ENCODE measurements around the gene MAPRE3. TPM values are rescaled to one million over a fixed set of nuclear protein-coding genes. Genes with fewer than 3 reads are reported as not detected.

Gene MAPRE3
- total and polyA plus RNA-seq, 7 donors: 22.1 to 149 (median 116) TPM

DNA sequence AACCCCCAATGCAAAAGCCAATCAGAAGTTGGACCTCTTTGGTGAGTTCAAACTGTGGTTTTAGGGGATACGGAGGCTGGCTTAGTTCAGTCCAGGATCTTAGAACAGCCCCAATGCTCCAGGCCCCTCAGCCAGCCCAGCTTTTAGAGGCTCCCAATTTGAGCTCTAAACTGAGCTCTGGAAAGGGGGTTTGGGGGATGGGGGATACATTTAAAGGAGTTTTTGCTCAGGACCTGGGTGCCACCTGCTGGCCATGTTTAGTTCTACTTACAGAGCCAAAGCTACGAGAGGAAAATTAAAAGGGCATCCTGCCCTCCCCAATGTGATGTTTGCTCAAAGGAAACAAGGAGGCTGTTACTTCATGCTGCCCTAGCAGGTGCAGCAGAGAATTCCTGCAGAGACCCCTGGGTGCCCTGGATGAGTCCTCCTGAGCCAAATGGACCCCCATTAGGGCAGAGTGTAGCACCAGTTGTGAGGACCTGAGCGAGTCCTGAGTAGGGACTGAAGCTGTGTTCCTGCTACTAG, 46.4 kb downstream of the MAPRE3 start:
- Histone ChIP-seq H3K27me3 (ENCODE audit: insufficient read depth in 3 of 3, low read length in 2 of 3) (no peaks in the 10 kb centered on the region), H3K4me1 (peaks cover 56% of the 10 kb centered on the region), H3K9me3 (no peaks in the 10 kb centered on the region), H3K36me3 (ENCODE audit: insufficient read depth in 1 of 2, low read depth in 1 of 2) (peaks cover 0 to under 1% of the 10 kb centered on the region in 2 donors), H3K4me3 (no peak overlapping the region), H3K27ac (peak overlapping the region; percentile 18)
- DNase-seq (peak; percentile 53 to 70), ATAC-seq (peak; percentile 40 to 68 (median 52))
- intact Hi-C loops (cut with DNase I): loop anchor here (1.0 to 10.0 kb wide), 3 partner anchors 56 to 172 kb away; partner anchors contain the start of gene DPYSL5 (in 2 of the 2)
- WGBS, 3 donors: 56 to 68% (median 60%) methylated on average over 3 of the region's 3 CpGs
- TF ChIP-seq, protein P1, sequence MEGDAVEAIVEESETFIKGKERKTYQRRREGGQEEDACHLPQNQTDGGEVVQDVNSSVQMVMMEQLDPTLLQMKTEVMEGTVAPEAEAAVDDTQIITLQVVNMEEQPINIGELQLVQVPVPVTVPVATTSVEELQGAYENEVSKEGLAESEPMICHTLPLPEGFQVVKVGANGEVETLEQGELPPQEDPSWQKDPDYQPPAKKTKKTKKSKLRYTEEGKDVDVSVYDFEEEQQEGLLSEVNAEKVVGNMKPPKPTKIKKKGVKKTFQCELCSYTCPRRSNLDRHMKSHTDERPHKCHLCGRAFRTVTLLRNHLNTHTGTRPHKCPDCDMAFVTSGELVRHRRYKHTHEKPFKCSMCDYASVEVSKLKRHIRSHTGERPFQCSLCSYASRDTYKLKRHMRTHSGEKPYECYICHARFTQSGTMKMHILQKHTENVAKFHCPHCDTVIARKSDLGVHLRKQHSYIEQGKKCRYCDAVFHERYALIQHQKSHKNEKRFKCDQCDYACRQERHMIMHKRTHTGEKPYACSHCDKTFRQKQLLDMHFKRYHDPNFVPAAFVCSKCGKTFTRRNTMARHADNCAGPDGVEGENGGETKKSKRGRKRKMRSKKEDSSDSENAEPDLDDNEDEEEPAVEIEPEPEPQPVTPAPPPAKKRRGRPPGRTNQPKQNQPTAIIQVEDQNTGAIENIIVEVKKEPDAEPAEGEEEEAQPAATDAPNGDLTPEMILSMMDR (IDR thresholded peaks at IDR 0.05): peak; percentile 73

DNA sequence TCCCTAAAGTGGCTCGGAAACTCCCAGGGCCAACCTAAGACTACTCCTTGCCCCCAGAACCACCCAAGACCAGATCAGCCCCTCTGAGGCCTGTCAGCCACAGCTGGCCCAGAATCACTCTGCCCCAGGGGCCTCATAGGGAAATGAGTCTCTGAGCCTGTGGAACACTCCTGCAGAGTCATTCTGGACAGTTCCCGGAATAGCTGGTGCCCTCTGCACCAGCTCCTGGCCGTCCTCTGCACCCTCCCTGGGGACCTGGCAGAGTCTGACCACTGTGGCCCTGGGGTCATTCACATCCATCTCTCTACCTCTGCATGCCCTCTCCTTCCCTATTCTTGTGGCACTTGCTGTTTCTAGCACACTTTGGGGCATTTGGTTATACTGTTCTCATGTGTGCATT, 47.7 kb downstream of the MAPRE3 start:
- WGBS, 3 donors: 36 to 56% (median 42%) methylated on average over 3 of the region's 3 CpGs
- intact Hi-C loops (cut with DNase I): loop anchor here (5.0 to 10.0 kb wide), 2 partner anchors 171 to 173 kb away; partner anchors contain the start of gene DPYSL5 (in 2 of the 2)
- TF ChIP-seq, protein P1 (IDR thresholded peaks at IDR 0.05): no peak
- peak in 1 of 2 donors; percentile 53 for DNase-seq
- no peak overlapping the region for H3K4me3 ChIP-seq
- no peaks in the 10 kb centered on the region for H3K27me3 ChIP-seq (ENCODE audit: insufficient read depth in 3 of 3, low read length in 2 of 3)
- peaks cover 0 to 13% of the 10 kb centered on the region in 2 donors for H3K36me3 ChIP-seq (ENCODE audit: insufficient read depth in 1 of 2, low read depth in 1 of 2)
- H3K9me3 ChIP-seq: no peaks in the 10 kb centered on the region
- H3K4me1 ChIP-seq: peaks cover 53% of the 10 kb centered on the region
- peak in 3 of 4 donors; percentile 26 to 68 (median 53) for ATAC-seq
- H3K27ac ChIP-seq: peak overlapping the region; percentile 23

DNA sequence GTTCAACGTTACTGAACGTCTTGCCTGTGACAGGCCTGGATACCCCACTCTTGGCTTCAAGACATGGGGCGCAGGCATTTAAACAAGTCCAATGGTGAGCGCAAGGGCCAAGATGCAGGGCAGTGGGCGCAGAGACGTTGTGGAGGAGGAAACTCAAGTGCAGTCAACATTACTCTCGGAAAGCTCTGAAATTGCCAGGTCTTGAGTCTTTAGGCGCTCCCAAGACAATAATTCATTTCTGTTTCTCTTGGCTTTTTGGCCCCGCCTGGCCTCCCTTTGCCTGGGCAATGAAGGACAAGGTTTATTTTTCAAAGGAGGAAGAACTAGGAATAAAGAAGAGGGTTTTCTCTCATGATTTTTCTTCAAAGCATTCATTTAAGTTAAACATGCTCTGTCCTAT, 49.0 kb downstream of the MAPRE3 start:
- peaks cover 45% of the 10 kb centered on the region for H3K4me1 ChIP-seq
- H3K36me3 ChIP-seq (ENCODE audit: insufficient read depth in 1 of 2, low read depth in 1 of 2): peaks cover 0 to 26% of the 10 kb centered on the region in 2 donors
- no peaks in the 10 kb centered on the region for H3K27me3 ChIP-seq (ENCODE audit: insufficient read depth in 3 of 3, low read length in 2 of 3)
- H3K4me3 ChIP-seq: no peak overlapping the region
- TF ChIP-seq, protein P1 (IDR thresholded peaks at IDR 0.05): no peak
- H3K9me3 ChIP-seq: no peaks in the 10 kb centered on the region
- ATAC-seq: no peak
- intact Hi-C loops (cut with DNase I): loop anchor here (5.0 to 10.0 kb wide), 2 partner anchors 172 to 175 kb away; partner anchors contain the start of gene DPYSL5 (in 2 of the 2)
- WGBS, 3 donors: 94 to 96% (median 95%) methylated on average over 9 of the region's 9 CpGs
- peak in 1 of 2 donors; percentile 34 for DNase-seq
- no peak overlapping the region for H3K27ac ChIP-seq

DNA sequence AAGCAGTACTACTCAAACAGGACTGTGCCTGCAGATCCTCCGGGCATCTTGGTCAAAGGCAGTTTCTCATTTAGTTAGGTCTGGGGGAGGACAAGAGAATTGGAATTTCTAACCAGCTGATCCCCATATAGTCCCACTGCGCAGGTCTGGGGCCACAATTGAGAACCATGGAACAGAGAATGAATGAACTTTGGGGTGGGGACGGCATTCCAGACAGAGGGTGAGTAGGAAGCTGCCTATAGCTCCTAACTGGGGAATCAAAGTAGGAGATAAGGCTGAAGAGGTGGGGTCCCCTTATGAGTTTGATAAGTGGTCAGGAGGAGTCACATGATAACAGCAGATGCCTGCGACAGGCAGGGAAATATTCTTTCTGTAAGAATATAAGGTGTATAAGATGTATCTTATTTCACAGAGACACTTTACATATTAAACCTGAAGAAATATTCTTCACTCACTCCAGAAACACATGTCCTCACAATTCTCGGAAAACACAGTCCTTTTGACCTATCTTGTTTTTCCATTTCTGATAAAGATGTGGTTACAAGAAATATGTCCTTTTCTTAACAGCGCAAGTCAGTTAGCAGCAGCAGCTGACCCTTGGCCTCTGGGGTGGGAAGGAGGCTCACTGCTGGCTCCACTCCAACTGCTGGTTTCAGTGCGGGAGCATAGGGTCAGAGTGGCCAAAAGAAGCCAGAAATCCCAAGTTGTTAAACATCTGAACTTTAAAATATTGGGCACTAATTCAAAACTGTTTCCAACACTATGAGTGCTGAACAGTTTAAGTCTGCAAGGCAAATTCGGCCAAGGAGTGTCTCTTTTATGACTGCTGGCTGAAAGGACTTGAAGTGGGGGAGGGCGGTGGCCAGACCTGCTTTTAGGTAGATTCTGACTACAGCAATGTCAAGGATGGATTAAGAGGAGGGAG, 49.8 kb downstream of the MAPRE3 start:
- intact Hi-C loops (cut with DNase I): loop anchor here (5.0 to 10.0 kb wide), 2 partner anchors 173 to 175 kb away; partner anchors contain the start of gene DPYSL5 (in 2 of the 2)
- ATAC-seq (no peak), DNase-seq (peak; percentile 52 to 69)
- H3K9me3 ChIP-seq: no peaks in the 10 kb centered on the region
- WGBS, 3 donors: 69 to 77% (median 77%) methylated on average over 9 of the region's 9 CpGs
- TF ChIP-seq, protein P1 (IDR thresholded peaks at IDR 0.05): no peak
- no peak overlapping the region for H3K4me3 ChIP-seq
- H3K36me3 ChIP-seq (ENCODE audit: insufficient read depth in 1 of 2, low read depth in 1 of 2): peaks cover 0 to 34% of the 10 kb centered on the region in 2 donors
- H3K4me1 ChIP-seq: peaks cover 37% of the 10 kb centered on the region
- H3K27me3 ChIP-seq (ENCODE audit: insufficient read depth in 3 of 3, low read length in 2 of 3): no peaks in the 10 kb centered on the region
- H3K27ac ChIP-seq: peak overlapping the region; percentile 19
